HG02943 (cell line): Measurements from ENCODE around the gene DUSP15.

Source experiments
- ATAC-seq: cut with Tn5 transposase; IDR thresholded peaks from one replicate; pipeline ENCODE4 v1.9.1; 2021; ENCODE audit warnings: mild to moderate bottlenecking, low read depth, moderate library complexity; ENCODE audit not compliant: unreplicated experiment

DUSP15 gene

GRCh38 chr20:31894980-31895675 is 24.8 kb upstream of the DUSP15 start:
- ATAC-seq = no peak

- ATAC-seq = no peak
These were observed 20.3 kb upstream of the DUSP15 start for GRCh38 chr20:31890646-31891045.

- no peak for ATAC-seq
These were observed 13.5 kb upstream of the DUSP15 start for GRCh38 chr20:31883829-31884228.

GRCh38 chr20:31881945-31882344 is 11.6 kb upstream of the DUSP15 start:
- no peak for ATAC-seq

GRCh38 chr20:31879143-31879987 is 9.0 kb upstream of the DUSP15 start:
- peak; percentile 78 for ATAC-seq

GRCh38 chr20:31877684-31878083 is 7.4 kb upstream of the DUSP15 start:
- no peak for ATAC-seq

GRCh38 chr20:31875671-31876070 is 5.3 kb upstream of the DUSP15 start:
- ATAC-seq = no peak

GRCh38 chr20:31872406-31872805 is 2.1 kb upstream of the DUSP15 start:
- ATAC-seq = no peak

- ATAC-seq = no peak
These were observed 1.3 kb upstream of the DUSP15 start for GRCh38 chr20:31871618-31871954.

- no peak for ATAC-seq
These were observed 645 bp upstream of the DUSP15 start for GRCh38 chr20:31870726-31871617.

- ATAC-seq = no peak
These were observed 720 bp downstream of the DUSP15 start for GRCh38 chr20:31869673-31869941.

GRCh38 chr20:31868853-31869672 is 1.3 kb downstream of the DUSP15 start:
- ATAC-seq = no peak

- ATAC-seq = no peak
These were observed 4.1 kb downstream of the DUSP15 start for GRCh38 chr20:31866221-31866620.

- no peak for ATAC-seq
These were observed 5.6 kb downstream of the DUSP15 start for GRCh38 chr20:31864521-31865400.

GRCh38 chr20:31863296-31864085 is 6.8 kb downstream of the DUSP15 start:
- ATAC-seq = no peak

GRCh38 chr20:31862506-31862905 is 7.8 kb downstream of the DUSP15 start:
- ATAC-seq = no peak

- no peak for ATAC-seq
These were observed 8.2 kb downstream of the DUSP15 start for GRCh38 chr20:31862157-31862470.

- ATAC-seq = no peak
These were observed 8.8 kb downstream of the DUSP15 start for GRCh38 chr20:31861385-31862156.
